ENCODE results near the gene NAPA. TPM values are rescaled to one million over a fixed set of nuclear protein-coding genes. Genes with fewer than 3 reads are reported as not detected.
"Not testable (repeated sequence)": the region's sequence is repeated elsewhere in the genome, so short reads cannot be mapped to it uniquely, and the experiment has no call there.

The NAPA gene
- total and polyA plus RNA-seq, 8 donors: 106 to 131 (median 119) TPM

DNA sequence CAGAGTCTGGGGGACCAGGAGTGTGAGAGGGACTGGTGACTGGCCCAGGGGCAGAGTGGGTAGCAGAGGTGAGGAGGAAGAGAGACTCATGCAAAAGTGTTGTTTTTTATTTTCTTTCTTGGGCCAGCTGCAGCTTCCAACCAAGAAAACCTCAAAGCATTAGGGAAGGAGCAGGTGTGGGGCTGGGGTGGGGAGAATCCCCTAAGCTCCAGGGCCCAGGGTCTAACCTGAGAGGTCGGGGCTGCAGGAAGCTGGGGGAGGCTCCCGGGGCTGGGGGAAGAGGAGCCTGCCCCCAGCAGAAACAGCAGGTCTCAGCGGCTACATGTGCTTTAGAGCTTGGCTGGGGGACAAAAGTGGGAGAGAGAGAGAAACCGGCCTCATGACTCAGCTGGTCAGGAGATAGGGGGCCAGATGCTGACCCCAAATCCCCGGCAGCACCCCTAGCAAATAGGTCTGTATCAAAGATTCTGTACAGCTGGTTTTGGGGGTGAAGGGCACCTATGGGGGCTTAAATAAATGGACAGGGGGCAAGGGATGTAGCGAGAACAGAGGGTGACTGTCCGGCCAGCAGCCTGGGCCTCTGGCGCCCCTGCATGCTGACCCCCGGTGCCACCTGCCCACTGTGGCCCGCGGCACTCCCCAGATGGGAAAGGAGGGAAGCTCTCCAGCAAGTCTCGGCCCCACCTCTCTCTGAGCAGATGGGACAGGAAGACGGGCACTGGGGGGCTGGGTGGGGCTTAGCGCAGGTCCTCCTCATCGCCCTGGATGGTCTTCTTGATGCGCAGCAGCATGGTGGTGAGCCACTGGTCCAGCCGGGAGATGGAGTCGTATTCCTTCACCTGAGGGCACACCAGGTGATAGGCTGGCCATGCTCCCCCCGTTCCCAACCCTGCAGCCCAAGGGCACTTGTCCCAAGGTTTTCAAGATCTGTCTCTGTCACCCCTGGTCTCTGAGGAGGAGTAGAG lies 27.0 kb downstream of the NAPA start:
- ATAC-seq: no peak

DNA sequence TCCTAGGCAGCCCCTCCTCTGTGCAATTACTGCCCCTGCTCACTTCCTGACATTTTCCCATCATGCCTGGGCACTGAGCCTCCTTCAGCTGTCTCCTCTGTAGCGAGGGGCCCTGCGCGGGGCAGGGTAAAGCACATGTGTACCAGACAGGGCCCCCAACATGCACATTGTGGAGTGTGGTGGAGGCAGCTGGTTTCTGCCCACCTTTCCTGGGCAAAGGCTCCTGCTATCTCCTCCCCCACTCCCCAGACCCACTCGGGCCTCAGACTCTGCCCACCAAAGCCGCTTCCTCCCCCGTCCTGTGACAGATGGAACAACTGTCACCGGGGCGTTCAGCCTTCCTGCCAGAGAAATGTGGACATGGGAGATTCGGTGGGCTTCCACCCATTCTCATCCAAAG lies 28.0 kb downstream of the NAPA start:
- H3K27ac ChIP-seq: no peak overlapping the region
- ATAC-seq: no peak
- peak in 1 of 4 donors; percentile 39 for DNase-seq
- no peak overlapping the region for H3K4me3 ChIP-seq
- no peaks in the 10 kb centered on the region for H3K9me3 ChIP-seq
- peaks cover 5 to 20% of the 10 kb centered on the region in 2 donors for H3K4me1 ChIP-seq
- peaks cover 0 to 55% of the 10 kb centered on the region in 2 donors for H3K36me3 ChIP-seq
- TF ChIP-seq, protein P1, sequence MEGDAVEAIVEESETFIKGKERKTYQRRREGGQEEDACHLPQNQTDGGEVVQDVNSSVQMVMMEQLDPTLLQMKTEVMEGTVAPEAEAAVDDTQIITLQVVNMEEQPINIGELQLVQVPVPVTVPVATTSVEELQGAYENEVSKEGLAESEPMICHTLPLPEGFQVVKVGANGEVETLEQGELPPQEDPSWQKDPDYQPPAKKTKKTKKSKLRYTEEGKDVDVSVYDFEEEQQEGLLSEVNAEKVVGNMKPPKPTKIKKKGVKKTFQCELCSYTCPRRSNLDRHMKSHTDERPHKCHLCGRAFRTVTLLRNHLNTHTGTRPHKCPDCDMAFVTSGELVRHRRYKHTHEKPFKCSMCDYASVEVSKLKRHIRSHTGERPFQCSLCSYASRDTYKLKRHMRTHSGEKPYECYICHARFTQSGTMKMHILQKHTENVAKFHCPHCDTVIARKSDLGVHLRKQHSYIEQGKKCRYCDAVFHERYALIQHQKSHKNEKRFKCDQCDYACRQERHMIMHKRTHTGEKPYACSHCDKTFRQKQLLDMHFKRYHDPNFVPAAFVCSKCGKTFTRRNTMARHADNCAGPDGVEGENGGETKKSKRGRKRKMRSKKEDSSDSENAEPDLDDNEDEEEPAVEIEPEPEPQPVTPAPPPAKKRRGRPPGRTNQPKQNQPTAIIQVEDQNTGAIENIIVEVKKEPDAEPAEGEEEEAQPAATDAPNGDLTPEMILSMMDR (IDR thresholded peaks at IDR 0.05): no peak
- intact Hi-C loops (cut with DNase I): no loop called here
- H3K27me3 ChIP-seq: no peaks in the 10 kb centered on the region

More for the DNA sequence above, 27.0 kb downstream of the NAPA start:
- intact Hi-C loops (cut with DNase I): no loop called here
- DNase-seq: peak in 1 of 4 donors; percentile 41
- H3K4me3 ChIP-seq: no peak overlapping the region
- H3K36me3 ChIP-seq: peaks cover 0 to 64% of the 10 kb centered on the region in 2 donors
- no peaks in the 10 kb centered on the region for H3K9me3 ChIP-seq
- H3K27ac ChIP-seq: no peak overlapping the region
- H3K27me3 ChIP-seq: no peaks in the 10 kb centered on the region
- peaks cover 5 to 20% of the 10 kb centered on the region in 2 donors for H3K4me1 ChIP-seq
- TF ChIP-seq, protein P1 (IDR thresholded peaks at IDR 0.05): no peak

DNA sequence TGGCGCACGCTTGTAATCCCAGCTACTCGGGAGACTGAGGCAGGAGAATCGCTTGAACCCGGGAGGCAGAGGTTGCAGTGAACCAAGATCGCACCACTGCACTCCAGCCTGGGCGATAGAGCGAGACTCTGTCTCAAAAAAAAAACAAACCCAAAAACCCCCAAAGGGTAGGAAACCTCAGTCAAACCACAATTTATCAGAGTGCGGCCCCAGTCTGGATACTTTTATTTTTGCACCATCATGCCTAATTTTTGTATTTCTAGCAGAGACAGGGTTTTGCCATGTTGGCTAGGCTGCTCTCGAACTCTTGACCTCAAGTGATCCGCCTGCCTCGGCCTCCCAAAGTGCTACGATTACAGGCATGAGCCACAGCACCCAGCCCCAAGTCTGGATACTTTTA lies 28.6 kb downstream of the NAPA start:
- H3K27me3 ChIP-seq; H3K4me3 ChIP-seq; H3K27ac ChIP-seq; ATAC-seq; DNase-seq; intact Hi-C loops (cut with DNase I); H3K9me3 ChIP-seq: not testable (repeated sequence)
- peaks cover 5 to 20% of the 10 kb centered on the region in 2 donors for H3K4me1 ChIP-seq
- H3K36me3 ChIP-seq: peaks cover 0 to 48% of the 10 kb centered on the region in 2 donors

DNA sequence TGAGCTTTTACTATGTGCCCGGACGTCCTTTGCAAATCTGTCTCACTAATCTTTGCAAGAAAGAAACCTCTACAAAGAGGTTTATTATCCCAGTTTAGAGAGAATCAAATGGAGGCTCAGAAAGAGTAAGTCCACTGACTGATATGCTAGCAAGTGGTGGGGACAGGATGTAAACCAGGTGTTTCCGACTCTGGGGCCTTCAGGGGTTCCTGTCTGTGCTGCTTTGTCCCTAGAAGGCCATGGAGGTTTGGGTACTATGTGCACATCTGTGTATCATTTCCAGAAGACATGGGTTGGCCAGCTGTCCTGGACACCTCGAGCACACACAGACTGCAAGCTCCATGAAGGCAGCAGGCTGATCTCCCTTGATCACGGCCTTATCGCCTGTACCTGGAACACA lies 29.7 kb downstream of the NAPA start:
- ATAC-seq (no peak), DNase-seq (no peak)
- Histone ChIP-seq H3K27ac (peak overlapping the region in 1 of 2 donors; percentile 92), H3K9me3 (no peaks in the 10 kb centered on the region), H3K4me3 (peak overlapping the region in 1 of 2 donors; percentile 56), H3K4me1 (peaks cover 5 to 20% of the 10 kb centered on the region in 2 donors), H3K36me3 (peaks cover 0 to 40% of the 10 kb centered on the region in 2 donors), H3K27me3 (no peaks in the 10 kb centered on the region)
- TF ChIP-seq, protein P1 (IDR thresholded peaks at IDR 0.05): no peak
- intact Hi-C loops (cut with DNase I): no loop called here

DNA sequence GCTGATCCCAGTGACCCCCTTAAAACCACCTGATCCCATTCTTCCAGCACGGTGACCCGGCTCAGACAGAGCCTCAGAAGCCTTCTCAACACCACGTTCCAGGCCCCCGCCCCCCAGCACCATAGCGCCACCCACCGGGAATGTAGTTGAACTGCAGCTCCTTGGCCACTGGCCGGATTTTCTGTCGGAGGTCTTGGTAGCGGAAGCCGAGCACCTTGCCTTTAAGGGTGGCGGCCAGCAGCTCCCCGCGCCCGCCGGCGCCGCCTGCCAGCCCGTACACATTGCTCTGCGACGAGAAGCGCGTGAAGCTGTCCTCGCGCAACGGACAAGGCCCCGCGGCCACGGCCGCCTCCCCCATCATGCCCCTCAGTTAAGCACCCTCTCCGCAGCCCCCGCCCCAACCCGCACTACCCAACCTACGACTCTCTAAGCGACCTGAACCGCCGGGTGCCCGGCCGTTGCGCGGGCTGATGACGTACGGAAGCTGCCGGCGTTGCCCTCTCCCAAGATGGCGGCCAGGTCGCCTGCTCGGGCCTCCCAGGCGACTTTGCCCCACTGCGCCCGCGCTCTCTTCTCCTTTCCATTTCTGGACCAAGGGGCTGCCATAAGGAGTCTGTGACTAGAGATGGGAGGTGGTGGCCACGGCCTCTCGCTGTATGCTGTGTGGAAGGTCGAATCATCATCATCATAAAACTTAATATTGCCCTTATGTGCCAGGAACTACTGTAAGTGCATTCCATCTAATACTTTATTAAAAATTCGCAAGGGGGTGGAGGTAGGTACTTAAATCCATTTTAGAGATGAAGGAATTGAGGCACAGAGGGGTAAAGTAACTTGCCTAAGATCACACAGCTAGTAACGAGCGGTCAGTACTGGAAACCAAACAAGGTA lies 30.8 kb downstream of the NAPA start, which contains the start of gene KPTN:
Gene KPTN (minus strand): TSS at position 420 of the 891 bp plus-strand sequence. CDS start 59 bp downstream, at position 361.
- ATAC-seq (peak; percentile 93), DNase-seq (peak; percentile 90 to 97 (median 92))
- TF ChIP-seq, protein P1 (IDR thresholded peaks at IDR 0.05): peak; percentile 74 to 79
- Histone ChIP-seq H3K4me1 (peaks cover 5 to 20% of the 10 kb centered on the region in 2 donors), H3K4me3 (peak within 1 kb of the TSS; percentile 46 to 56), H3K27me3 (no peaks in the 10 kb centered on the region), H3K27ac (peak within 1 kb of the TSS; percentile 79 to 92), H3K36me3 (peaks cover 0 to 29% of the 10 kb centered on the region in 2 donors), H3K9me3 (no peaks in the 10 kb centered on the region)
- intact Hi-C loops (cut with DNase I): no loop called here

All from left lung (tissue), 10 donors.